Measurements from ENCODE around the gene CREBRF. TPM values are rescaled to one million over a fixed set of nuclear protein-coding genes. Genes with fewer than 3 reads are reported as not detected.

The CREBRF gene
- total and polyA plus RNA-seq, 2 of the 4 experiments (the other 2 are of a cell fraction): 3.2 to 16.1 TPM

DNA sequence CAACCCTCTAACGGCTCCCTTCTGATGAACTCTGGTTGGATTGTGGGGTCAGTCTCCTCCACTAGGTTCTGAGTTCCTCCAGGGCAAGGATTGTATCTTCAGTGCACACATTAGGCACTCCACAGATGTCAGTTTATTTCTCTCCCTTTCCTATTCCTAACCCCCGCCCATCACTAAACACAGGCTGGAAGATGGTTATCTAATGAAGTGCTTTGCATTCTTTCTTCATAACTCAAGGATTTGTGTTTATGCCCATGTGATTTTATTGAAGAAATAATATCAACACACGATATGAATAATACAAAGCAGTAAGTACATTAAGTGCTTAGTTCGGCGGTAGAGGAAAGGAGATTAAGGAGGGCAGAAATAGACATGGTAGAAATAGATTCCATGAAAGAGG is 4.4 kb upstream of the CREBRF start:
- intact Hi-C loops (cut with micrococcal nuclease): loop anchor here (1.0 kb wide), 1 partner anchor 9 kb away; no protein-coding TSS in a partner anchor

More for the DNA sequence above, 4.4 kb upstream of the CREBRF start:
- peak; percentile 83 for DNase-seq
- peak overlapping the region; percentile 85; the same call in 2 of the 3 replicates for H2BK15ac ChIP-seq (ENCODE audit: low read depth, low read length)
- no peak overlapping the region for H3K4me3 ChIP-seq (ENCODE audit: insufficient read depth, low read depth, low read length)
- ChIA-PET CTCF (no interaction called here), POLR2A (ENCODE audit: unreplicated experiment) (no interaction called here)
- ATAC-seq (ENCODE audit: low read depth): peak; percentile 43
- peak overlapping the region; percentile 97 for H2BK120ac ChIP-seq (ENCODE audit: low read depth, low read length)
- WGBS, 2 experiments (ENCODE audit: extremely low coverage in 2 of 2, insufficient read length in 1 of 2): 0% methylated on average over 1 of the region's 5 CpGs; no CpG with 5 or more reads in 1 of the 2 experiments
- TF ChIP-seq SMC3 (IDR thresholded peaks at IDR 0.05; ENCODE audit: low read depth, low read length) (no peak), BHLHE40 (IDR thresholded peaks at IDR 0.05; ENCODE audit: low read depth, low read length) (peak; percentile 56), MAZ (IDR thresholded peaks at IDR 0.05; ENCODE audit: borderline replicate concordance, low read depth, low read length) (no peak; the same call in 1 of the 2 replicates), FOS (IDR thresholded peaks at IDR 0.05; ENCODE audit: low read depth, low read length) (no peak), RCOR1 (IDR thresholded peaks at IDR 0.05; ENCODE audit: insufficient replicate concordance, low read length) (no peak), CEBPB (IDR thresholded peaks at IDR 0.05; ENCODE audit: low read depth, low read length) (no peak)
- TF ChIP-seq, protein P1, sequence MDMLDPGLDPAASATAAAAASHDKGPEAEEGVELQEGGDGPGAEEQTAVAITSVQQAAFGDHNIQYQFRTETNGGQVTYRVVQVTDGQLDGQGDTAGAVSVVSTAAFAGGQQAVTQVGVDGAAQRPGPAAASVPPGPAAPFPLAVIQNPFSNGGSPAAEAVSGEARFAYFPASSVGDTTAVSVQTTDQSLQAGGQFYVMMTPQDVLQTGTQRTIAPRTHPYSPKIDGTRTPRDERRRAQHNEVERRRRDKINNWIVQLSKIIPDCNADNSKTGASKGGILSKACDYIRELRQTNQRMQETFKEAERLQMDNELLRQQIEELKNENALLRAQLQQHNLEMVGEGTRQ (IDR thresholded peaks at IDR 0.05; ENCODE audit: low read depth, low read length): peak; percentile 53
- H4K8ac ChIP-seq (ENCODE audit: low read depth in 2 of 2, low read length in 2 of 2): peak overlapping the region; percentile 62 to 95
- peak overlapping the region; percentile 91 for H3K23ac ChIP-seq (ENCODE audit: low read depth, low read length)
- H3K4me1 ChIP-seq (ENCODE audit: control insufficient read depth, insufficient read depth, low read length): peaks cover 14% of the 10 kb centered on the region
- H3K79me1 ChIP-seq (ENCODE audit: low read depth in 1 of 2, low read length in 2 of 2): 0 out of 4 replicates have a peak, but pooled peaks cover 0 to 3% of the 10 kb centered on the region in 2 experiments
- H3K9me3 ChIP-seq (ENCODE audit: control insufficient read depth, insufficient read depth, low read length): no peaks in the 10 kb centered on the region
- H3K4me2 ChIP-seq (ENCODE audit: low read depth, low read length): peak overlapping the region; percentile 81
- dilution Hi-C loops (cut with HindIII; ENCODE audit: low sequenced_read_pairs, unreplicated experiment): no loop called here
- peak overlapping the region; percentile 98 for H2BK5ac ChIP-seq (ENCODE audit: low read depth, low read length, poor library complexity, severe bottlenecking)
- H3K27me3 ChIP-seq (ENCODE audit: control insufficient read depth, insufficient read depth, low read length): no peaks in the 10 kb centered on the region
- BruUV-seq (replicated peaks): no TSS peak
- peak overlapping the region; percentile 86 for H3K14ac ChIP-seq (replicated peaks; ENCODE audit: low read depth, low read length)
- no peaks in the 10 kb centered on the region for H4K20me1 ChIP-seq (ENCODE audit: insufficient read depth, low read length)
- H2AK9ac ChIP-seq (replicated peaks; ENCODE audit: low read depth, low read length, poor library complexity): peak overlapping the region; percentile 70
- H3K36me3 ChIP-seq (ENCODE audit: control insufficient read depth, insufficient read depth, low read length): no peaks in the 10 kb centered on the region
- peak overlapping the region; percentile 94 for H4K91ac ChIP-seq (ENCODE audit: insufficient read depth, low read depth, low read length)
- H4K5ac ChIP-seq (ENCODE audit: low read depth, low read length): peak overlapping the region; percentile 98
- peaks cover 7% of the 10 kb centered on the region for H3K9me1 ChIP-seq (ENCODE audit: insufficient read depth, low read length)
- H3K9ac ChIP-seq (ENCODE audit: low read depth, low read length): peak overlapping the region; percentile 81
- H3K4ac ChIP-seq (ENCODE audit: low read depth, low read length): peak overlapping the region; percentile 96
- peak overlapping the region; percentile 88 for H3K56ac ChIP-seq (ENCODE audit: extremely low read depth, insufficient read depth, low read length)
- peak overlapping the region; percentile 100 for H3K27ac ChIP-seq (ENCODE audit: insufficient read depth, low read length)
- H2BK20ac ChIP-seq (ENCODE audit: low read depth, low read length): peak overlapping the region; percentile 97
- in situ Hi-C loops (cut with MboI; ENCODE audit: low sequenced_read_pairs): no loop called here
- H3K18ac ChIP-seq (ENCODE audit: low read depth, low read length): peak overlapping the region; percentile 100
- H2AFZ ChIP-seq (replicated peaks; ENCODE audit: low read length, poor library complexity): no peak overlapping the region
- peak overlapping the region; percentile 90 for H2AK5ac ChIP-seq (ENCODE audit: low read depth, low read length)

All from IMR-90 (cell line).